Gastroesophageal sphincter (tissue), 4 donors: ENCODE measurements around the gene NEUROG2. TPM values are rescaled to one million over a fixed set of nuclear protein-coding genes. Genes with fewer than 3 reads are reported as not detected.

ENCODE experiments used
- ATAC-seq: fragments of 150-250 bp; one replicate; pipeline ENCODE4 v1.9.1; 2016; ENCODE audit warnings: mild to moderate bottlenecking, moderate library complexity
- H3K27ac ChIP-seq, 4 donors: fragments of 200-600 bp; sonication (generic) in 3 of 4; 1 replicate in 3 of 4; 2 replicates in 1 of 4; pipeline ENCODE4 v1.5.1; 2016 to 2019
- H3K27me3 ChIP-seq: fragments of 200-600 bp; sonication (generic); one replicate; pipeline ENCODE4 v1.5.1; 2019
- H3K36me3 ChIP-seq, 2 donors: fragments of 200-600 bp; sonication (generic); one replicate each; pipeline ENCODE4 v1.5.1; 2019; ENCODE audit warnings: control low read depth in 1 of 2
- H3K4me1 ChIP-seq, 3 donors: fragments of 200-600 bp; sonication (generic); 1 replicate in 2 of 3; 2 replicates in 1 of 3; pipeline ENCODE4 v1.5.1; 2016 to 2019; ENCODE audit warnings: control low read depth in 2 of 3
- H3K4me3 ChIP-seq, 2 donors: fragments of 200-600 bp; sonication (generic); one replicate each; pipeline ENCODE4 v1.5.1; 2019; ENCODE audit warnings: mild to moderate bottlenecking in 1 of 2, moderate library complexity in 1 of 2
- H3K9me3 ChIP-seq, 3 donors: fragments of 200-600 bp; sonication (generic); one replicate each; pipeline ENCODE4 v1.5.1; 2017 to 2019; ENCODE audit warnings: control low read depth in 2 of 3
- CTCF ChIP-seq, 4 experiments: fragments of 200-600 bp in 2 of 4; fragments of 450-650 bp in 2 of 4; sonication (generic) in 1 of 4; IDR thresholded peaks; one replicate each; pipeline ENCODE4 v1.5.1; 2017 to 2019; ENCODE audit warnings: antibody characterized with exemption in 4 of 4, mild to moderate bottlenecking in 2 of 4, moderate library complexity in 2 of 4
- EP300 ChIP-seq: sonication (generic); formaldehyde crosslinking; IDR thresholded peaks from one replicate; pipeline ENCODE4 v1.6.1; 2017; ENCODE audit warnings: antibody characterized with exemption, mild to moderate bottlenecking
- POLR2A ChIP-seq, 2 donors: fragments of 450-650 bp; IDR thresholded peaks; one replicate each; pipeline ENCODE4 v1.6.1; 2017; ENCODE audit warnings: antibody characterized with exemption in 2 of 2, mild to moderate bottlenecking in 2 of 2, moderate library complexity in 1 of 2
- POLR2AphosphoS5 ChIP-seq: sonication (generic); formaldehyde crosslinking; IDR thresholded peaks from one replicate; pipeline ENCODE4 v1.6.1; 2017; ENCODE audit warnings: antibody characterized with exemption
- WGBS, 2 donors: methylation state at CpG; one replicate each; pipeline ENCODE4 v1.1.5; 2018; ENCODE audit warnings: low coverage in 1 of 2; 5-methylcytosine and 5-hydroxymethylcytosine counted together
- total RNA-seq, 4 donors: library from RNA; depleted of rRNA; stranded (reverse); fragments of >200 nt; gene quantifications; one replicate each; pipeline ENCODE4 v1.1.0, GENCODE V29; 2016

The NEUROG2 gene
- total RNA-seq, result not detected

DNA sequence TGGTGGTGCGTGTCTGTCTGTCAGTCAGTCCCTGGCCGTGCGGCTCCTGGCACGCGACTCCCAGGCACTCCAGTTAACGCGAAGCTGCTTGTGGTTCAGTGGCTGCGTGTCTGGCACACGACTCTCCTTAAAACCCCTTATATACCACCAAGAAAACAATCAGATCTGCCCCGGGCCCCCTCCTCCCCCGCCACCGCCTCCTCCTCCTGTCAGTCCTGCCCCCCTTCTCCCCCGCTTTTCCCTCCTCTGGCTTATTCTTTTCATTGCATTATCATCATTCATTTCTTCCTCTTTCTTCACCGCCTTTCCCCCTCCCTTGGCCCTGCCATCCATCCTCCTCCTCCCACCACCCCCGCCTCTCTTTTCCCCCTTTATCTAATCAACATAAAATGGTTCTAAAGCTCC, at the start of gene NEUROG2:
TSS of gene NEUROG2 (minus strand) at position 115 of the 405 bp plus-strand sequence. CDS start 705 bp downstream, outside the sequence.
- Histone ChIP-seq H3K36me3 (no peaks in the 10 kb centered on the region), H3K4me1 (peaks cover 0 to 53% (median 19%) of the 10 kb centered on the region in 3 donors), H3K27ac (no peak within 1 kb of the TSS), H3K4me3 (peak within 1 kb of the TSS; percentile 20 to 61), H3K27me3 (peaks cover 100% of the 10 kb centered on the region), H3K9me3 (peaks cover 0 to 25% (median 0%) of the 10 kb centered on the region in 3 donors)
- TF ChIP-seq POLR2A (IDR thresholded peaks at IDR 0.05), result no peak
- no peak for TF ChIP-seq POLR2AphosphoS5
- no peak for TF ChIP-seq CTCF (IDR thresholded peaks at IDR 0.05)
- TF ChIP-seq EP300, result no peak
- no peak for ATAC-seq
- WGBS, 2 donors, result 1% methylated on average over 13 of the region's 15 CpGs; no CpG with 5 or more reads in 1 of the 2 donors

GRCh38 chr4:112564706-112565270, 48.8 kb upstream of the NEUROG2 start:
- no peak overlapping the region for H3K4me3 ChIP-seq
- no peaks in the 10 kb centered on the region for H3K9me3 ChIP-seq
- H3K4me1 ChIP-seq, result no peaks in the 10 kb centered on the region
- no peaks in the 10 kb centered on the region for H3K36me3 ChIP-seq
- no peak for TF ChIP-seq POLR2A (IDR thresholded peaks at IDR 0.05)
- ATAC-seq, result no peak
- 95 to 96% methylated on average over 11 to 20 of the region's 25 CpGs for WGBS, 2 donors
- no peaks in the 10 kb centered on the region for H3K27me3 ChIP-seq
- H3K27ac ChIP-seq, result no peak overlapping the region

GRCh38 chr4:112563431-112564200, 47.6 kb upstream of the NEUROG2 start:
- Histone ChIP-seq H3K4me3 (no peak overlapping the region), H3K9me3 (no peaks in the 10 kb centered on the region), H3K27me3 (no peaks in the 10 kb centered on the region), H3K27ac (no peak overlapping the region), H3K36me3 (no peaks in the 10 kb centered on the region), H3K4me1 (no peaks in the 10 kb centered on the region)
- TF ChIP-seq EP300, result no peak
- ATAC-seq, result no peak
- 81 to 92% methylated on average over 4 of the region's 4 CpGs for WGBS, 2 donors

DNA sequence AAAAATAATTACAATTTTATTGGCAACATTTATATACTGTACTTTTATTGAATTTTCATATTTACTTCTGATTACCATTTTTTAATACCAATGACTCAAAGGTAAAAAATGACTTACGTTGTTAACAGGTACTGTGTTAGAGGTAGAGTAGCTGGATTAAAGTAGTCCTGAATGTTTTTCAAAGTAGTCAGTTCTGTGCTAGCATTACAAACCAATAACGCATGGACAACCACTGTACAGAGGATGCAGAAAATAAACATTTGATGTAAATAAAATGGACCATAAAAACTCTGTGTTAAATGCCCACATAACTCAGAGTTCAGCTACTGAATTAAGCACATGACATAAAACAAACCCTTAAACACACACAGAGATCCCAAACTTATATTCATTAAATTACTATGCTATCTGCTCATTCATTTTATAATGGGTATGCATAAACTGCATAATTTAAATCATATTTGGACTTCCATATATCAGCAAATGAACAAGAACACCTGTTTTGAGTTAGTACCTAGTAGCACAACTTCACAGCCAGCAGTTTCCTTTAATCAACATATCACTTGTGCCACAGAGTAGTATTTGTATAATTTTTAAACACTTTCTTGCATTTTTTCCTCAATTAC, 46.4 kb upstream of the NEUROG2 start:
- Histone ChIP-seq H3K36me3 (no peaks in the 10 kb centered on the region), H3K4me3 (no peak overlapping the region), H3K27ac (no peak overlapping the region), H3K9me3 (no peaks in the 10 kb centered on the region), H3K27me3 (no peaks in the 10 kb centered on the region), H3K4me1 (no peaks in the 10 kb centered on the region)
- ATAC-seq, result no peak
- 88 to 100% methylated on average over 2 of the region's 2 CpGs for WGBS, 2 donors
- no peak for TF ChIP-seq CTCF (IDR thresholded peaks at IDR 0.05)
- no peak for TF ChIP-seq EP300
- no peak for TF ChIP-seq POLR2AphosphoS5
- no peak for TF ChIP-seq POLR2A (IDR thresholded peaks at IDR 0.05)

DNA sequence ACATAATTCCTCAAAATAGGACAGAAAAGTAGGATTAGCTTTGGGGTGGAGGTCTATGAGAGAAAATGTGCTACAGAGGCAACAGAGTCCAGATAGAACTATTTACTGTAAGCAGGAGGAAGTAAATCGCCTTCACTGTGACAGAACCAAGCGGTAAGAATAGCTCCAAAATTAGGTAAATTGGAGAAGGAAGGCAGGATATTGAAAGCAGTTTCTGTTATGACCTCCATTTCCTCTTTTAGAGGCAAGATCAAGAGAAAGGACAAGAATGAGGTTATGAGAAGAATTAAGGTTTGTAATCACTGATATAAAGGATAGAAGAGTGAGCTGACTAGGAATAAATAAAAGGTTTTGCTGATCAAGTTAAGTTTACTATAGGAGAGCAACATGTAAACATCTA, 44.1 kb upstream of the NEUROG2 start:
- no peak for ATAC-seq
- no peaks in the 10 kb centered on the region for H3K9me3 ChIP-seq
- no peaks in the 10 kb centered on the region for H3K36me3 ChIP-seq
- 92 to 100% methylated on average over 2 of the region's 2 CpGs for WGBS, 2 donors
- H3K27ac ChIP-seq, result no peak overlapping the region
- TF ChIP-seq POLR2A (IDR thresholded peaks at IDR 0.05) (no peak), CTCF (IDR thresholded peaks at IDR 0.05) (no peak), EP300 (no peak), POLR2AphosphoS5 (no peak)
- no peaks in the 10 kb centered on the region for H3K4me1 ChIP-seq
- no peak overlapping the region for H3K4me3 ChIP-seq
- H3K27me3 ChIP-seq, result no peaks in the 10 kb centered on the region
